ENCODE measurements around the gene COX7A2.

COX7A2 gene, protein sequence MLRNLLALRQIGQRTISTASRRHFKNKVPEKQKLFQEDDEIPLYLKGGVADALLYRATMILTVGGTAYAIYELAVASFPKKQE

DNA sequence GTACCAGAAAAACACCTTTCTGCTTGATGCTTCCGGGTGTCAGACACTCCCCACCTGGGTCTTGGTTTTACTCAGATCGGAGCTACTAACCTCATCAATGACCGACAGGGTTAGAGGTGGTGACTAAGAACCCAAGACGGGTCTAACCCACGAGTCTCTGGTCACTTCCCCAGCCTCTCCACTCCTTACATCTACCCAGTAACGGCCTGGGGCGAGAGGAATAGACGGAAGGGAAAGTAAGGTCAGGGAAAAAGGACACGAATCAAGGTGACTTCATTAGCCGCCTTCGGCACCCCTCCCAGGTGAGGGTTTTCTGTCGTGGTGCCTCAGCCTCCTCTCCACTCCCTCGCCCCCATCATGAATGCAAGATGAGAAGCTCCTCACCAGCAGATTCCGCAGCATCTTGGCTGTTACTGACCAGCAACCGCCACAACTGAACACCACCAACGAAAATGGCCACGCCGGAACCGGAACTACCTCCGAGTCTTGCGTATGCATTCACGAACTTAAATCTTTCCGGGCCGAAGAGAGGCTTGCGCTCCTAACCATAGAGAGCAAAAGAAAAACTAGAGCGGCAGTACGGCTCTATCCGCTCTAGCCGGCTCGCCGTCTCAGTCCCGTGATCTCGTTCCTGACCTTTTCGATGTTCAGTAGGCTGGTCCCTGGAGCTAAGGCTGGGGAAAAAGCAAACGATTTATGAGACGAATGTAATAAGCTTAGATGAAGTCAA, at the start of gene COX7A2:
Gene COX7A2, minus strand, starts transcription at position 469 of the 730 bp plus-strand sequence. Its CDS starts 67 bp downstream, at position 402.
- DNase-seq (ENCODE audit: low spot score), result peak; percentile 88

DNA sequence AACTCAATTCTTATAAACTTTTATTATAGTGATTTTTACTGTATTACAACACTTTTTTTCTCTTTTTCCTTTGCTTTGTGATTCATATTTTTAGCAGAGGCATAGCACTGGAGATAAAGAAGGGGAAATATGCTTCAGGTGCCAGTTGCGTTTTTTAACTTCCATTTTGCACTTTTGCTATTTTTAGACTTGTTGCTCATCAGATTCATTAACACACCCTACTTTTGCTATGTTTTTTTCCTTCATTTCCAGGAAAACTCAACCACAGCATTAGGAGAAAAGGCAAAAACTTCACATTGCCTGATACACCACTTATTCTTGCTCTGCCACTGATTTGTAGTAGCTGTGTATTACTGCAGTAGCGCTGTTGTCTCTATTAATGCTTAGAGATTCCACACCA, 49.0 kb upstream of the COX7A2 start:
- DNase-seq (ENCODE audit: low spot score), result no peak

GRCh38 chr6:75291744-75292143, 48.1 kb upstream of the COX7A2 start:
- no peak for DNase-seq (ENCODE audit: low spot score)

GRCh38 chr6:75291331-75291730, 47.7 kb upstream of the COX7A2 start:
- no peak for DNase-seq (ENCODE audit: low spot score)

- DNase-seq (ENCODE audit: low spot score), result no peak
These were observed 46.7 kb upstream of the COX7A2 start for GRCh38 chr6:75290136-75290945.

DNA sequence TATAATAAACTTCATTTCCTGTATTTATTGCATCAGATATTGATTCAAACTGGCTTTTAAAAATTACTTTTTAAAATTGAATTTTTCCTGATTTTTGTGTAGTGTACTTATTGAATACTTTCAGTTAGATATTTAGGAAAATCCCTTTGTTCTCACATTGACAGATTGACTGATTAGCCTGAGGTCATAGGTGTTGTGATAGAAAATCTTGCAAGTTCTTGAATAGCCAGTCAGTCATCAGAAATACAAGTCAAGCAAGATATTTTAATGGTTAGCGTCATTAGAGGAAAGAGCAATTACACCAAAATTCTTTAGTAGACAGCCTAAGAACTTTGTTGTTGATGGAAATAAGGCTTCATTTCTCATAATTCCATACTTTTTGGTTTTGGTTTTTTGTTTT, 44.4 kb upstream of the COX7A2 start:
- no peak for DNase-seq (ENCODE audit: low spot score)

- no peak for DNase-seq (ENCODE audit: low spot score)
These were observed 43.8 kb upstream of the COX7A2 start for GRCh38 chr6:75287424-75287823.

DNA sequence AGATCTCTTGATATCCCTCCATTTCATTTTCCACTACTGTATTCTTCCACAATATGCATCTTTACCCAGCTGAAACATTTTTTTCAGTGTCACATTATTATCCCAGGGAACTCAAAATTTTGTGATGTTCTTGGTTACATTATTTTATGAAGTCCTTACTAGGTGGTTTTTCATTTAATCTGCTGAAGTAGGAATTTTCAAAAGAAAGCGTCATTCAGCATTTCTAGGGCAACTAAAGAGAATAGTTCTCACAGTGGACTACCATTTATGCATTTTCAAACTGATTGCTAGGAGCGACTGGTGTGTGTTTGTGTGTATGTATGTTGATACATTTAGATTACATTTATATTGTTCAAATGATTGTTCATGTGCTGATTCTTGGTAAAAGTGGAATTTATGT, 43.4 kb upstream of the COX7A2 start:
- no peak for DNase-seq (ENCODE audit: low spot score)

DNA sequence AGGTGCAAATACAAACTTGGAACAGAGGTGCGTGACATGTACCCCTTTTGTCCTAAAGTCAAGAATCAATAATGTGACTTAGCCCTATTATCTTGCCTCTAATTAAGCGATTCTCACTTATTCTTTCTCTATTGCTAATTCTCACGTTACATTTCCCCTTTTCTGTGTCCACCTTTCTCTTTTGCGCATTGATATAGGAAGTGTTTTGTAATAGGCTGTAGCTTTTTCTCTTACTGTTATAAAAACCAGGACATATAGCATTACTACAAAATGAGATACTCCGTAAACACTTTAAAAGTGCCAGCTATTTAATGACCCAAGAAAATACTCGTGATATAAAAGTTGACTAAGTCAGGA, 41.7 kb upstream of the COX7A2 start:
- DNase-seq (ENCODE audit: low spot score), result no peak

DNA sequence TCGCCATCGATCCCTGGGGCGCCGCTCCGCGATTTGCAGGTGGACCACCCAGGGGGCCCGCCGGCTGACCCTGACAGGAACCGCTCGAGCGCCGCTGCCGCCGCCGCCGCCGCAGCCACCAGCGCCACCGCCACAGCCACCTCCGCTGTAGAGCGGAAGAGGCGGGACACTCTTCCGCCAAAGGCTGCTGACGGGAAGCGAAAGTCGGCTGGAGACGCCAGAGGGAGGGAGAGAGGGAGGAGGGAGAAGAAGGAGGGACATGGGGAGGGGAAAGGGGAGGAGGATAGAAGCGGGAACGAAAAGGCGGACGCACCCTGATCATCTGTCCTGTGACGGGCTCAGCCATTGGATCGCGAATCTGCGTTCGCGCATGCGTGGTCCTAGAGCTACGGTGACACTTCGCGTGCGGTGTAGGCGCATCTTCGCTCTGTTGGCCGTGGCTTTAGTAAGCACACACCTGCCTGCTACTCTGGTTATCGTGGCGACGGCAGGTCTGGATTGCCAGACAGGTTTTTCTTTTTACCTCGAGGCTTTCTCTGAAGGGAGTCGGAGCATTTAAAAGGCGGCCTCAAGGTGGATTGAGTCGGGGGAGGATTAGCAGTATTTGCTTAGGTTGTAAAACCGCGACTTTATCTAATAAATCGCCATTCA, 41.2 kb upstream of the COX7A2 start, which contains the start of gene TMEM30A:
Gene TMEM30A, minus strand, starts transcription at position 161 of the 651 bp plus-strand sequence. Its CDS starts 154 bp downstream, at position 7.
- peak; percentile 98 for DNase-seq (ENCODE audit: low spot score)

DNA sequence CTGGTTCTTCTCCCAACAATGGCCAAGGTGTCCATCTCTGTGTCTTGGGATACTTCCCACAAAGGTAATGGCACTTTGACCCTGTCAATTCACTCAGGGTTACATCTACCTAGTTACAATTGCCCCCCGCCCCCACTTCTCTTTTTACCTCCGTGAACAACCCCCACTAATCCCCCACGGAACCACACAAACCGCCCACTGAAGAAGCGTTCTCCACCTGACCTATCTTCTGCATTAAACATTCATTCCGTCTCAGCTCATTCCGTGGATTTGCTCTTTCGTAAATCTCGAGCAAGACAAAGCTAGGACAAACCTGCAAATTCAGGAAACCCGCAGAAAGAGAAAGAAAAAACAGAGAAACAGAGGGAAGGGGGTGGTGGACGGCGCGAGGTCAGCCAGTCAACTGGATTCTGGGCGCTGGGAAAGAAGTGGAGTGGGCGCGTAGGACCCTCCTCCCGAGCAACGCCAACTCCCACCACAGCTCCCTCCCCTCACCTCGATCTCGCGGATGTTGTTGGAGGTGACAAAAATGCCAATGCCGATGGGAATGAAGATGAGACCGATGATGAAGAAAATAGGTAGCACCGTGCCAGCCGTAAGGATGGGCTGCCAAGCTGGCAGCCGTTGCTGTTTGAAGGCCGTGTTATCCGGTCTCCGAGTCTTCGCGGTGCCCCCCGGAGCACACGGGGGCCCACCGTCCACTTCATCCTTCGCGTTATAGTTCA, 40.5 kb upstream of the COX7A2 start:
- no peak for DNase-seq (ENCODE audit: low spot score)

DNA sequence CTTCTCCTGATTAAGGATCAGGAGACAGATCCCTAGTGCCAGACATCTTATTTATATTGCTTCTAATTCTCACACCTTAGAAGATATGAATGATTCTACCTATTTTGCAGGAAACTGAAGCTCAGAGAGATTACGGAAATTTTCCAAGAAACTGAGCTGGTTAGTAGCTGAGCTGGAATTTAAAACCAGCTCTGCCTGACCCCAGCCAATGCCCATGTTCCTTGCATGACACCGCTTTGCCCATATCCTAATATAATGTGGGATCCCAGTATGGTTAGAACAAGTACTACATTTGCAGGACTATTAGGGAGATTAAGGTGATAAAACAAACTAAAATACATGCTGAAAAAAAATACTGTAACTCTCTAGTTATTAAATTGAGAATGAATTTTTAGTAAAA, 39.1 kb upstream of the COX7A2 start:
- DNase-seq (ENCODE audit: low spot score), result no peak

DNA sequence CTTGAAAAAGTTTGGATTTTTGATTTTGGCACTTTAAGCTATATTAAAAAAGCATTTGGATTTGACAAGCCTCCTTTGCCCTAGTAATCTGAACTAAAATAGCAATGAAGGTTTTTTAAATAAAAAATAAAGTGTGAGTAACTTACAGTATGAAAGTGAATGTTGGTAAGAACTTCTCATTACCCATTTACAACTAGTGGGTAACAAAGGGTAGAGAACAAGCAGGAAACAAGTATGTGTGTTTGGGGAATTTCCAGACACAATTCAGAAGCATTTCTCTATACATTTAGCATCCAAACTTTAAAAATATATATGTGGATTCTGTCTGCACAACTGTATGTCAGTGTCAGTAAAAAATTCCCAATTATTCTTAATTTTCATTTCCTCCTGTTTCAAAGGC, 38.1 kb upstream of the COX7A2 start:
- DNase-seq (ENCODE audit: low spot score), result no peak

DNA sequence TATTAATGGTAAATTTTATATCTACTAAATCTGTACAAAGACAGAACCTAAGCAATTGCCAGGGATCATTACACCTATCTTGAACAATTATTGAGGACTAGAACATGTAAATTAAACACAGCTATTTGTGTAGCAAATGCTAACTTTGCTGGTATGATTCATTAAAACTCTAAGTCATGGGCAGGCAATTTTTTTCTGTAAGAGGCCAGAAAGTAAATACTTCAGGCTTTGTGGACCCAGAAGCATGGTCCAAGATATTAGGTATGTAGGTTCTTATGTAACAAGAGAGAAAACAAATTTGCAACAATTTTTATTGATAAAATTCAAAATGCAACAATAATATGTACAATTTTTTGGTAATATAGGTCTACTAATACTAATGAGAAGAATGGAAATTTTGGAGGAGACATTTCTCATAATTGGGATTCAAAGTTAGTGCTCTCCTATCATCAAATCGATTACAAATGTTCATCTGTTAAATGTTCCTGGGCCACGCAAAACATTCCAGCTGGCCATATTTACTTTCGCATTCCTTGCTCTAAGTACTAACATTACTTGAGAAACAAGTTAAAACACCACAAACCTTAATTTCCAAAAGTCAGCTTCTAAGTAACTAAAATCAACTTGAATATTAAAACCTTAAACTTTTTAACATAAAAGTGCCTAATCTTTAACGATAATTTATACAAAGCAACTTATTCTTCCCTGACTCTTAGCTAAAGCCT, 36.7 kb upstream of the COX7A2 start:
- DNase-seq (ENCODE audit: low spot score), result no peak

DNA sequence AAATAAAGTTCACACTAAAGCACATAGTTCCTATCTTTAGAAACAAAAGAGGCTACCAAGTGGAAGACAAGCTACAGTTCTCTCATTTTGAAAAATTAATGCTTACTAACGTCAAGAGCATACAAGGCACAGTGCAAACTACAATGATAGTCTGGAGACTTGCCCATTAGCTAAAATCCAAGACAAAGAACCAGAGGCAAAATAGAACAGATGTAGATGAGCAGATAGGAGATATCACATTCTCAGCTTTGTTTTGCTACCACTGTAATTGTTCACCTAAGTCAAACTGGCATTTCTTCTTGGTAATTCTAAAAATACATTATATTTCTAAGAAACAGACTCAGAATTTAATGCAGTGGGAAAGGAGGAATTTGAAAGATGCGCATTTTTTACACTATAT, 35.8 kb upstream of the COX7A2 start:
- no peak for DNase-seq (ENCODE audit: low spot score)

- no peak for DNase-seq (ENCODE audit: low spot score)
These were observed 35.0 kb upstream of the COX7A2 start for GRCh38 chr6:75278474-75279077.

DNA sequence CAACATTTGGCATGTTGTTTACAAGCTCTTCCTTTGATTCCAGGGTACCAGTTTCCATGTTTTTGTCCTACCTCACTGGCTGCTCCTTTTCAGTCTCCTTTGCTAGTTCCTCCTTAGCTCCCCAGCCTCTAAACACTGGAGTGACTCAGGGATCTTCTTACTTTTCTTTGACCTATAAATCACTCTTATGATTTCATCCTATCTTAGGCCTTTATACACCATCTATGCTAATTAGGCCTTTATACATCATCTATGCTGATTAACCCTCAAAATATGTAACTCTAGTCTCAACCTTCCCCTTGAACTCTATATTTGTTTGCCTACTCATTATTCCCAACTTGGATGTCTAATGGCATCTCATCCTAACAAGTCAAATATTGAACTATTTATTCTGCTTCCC, 31.5 kb upstream of the COX7A2 start:
- DNase-seq (ENCODE audit: low spot score), result no peak

DNA sequence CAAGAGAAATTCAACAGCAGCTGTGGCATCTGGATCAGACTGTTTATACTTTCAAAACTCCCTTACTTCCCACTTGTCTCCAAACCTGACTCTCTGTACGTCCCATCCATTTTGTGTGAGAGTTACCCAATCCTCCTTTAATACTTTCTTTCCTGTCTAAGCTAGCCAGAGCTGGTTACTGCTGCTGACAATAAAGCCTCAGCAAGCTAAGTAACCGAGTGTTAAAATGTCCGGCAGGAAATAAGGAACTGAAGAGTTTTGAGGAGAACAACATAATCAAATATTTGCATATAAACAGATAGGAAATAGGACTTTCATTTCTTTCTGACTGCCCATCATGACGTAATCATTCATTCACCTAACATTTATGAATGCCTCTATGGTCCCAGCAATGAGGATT, 29.4 kb upstream of the COX7A2 start:
- DNase-seq (ENCODE audit: low spot score), result no peak

GRCh38 chr6:75272145-75272840, 28.7 kb upstream of the COX7A2 start:
- DNase-seq (ENCODE audit: low spot score), result no peak

- DNase-seq (ENCODE audit: low spot score), result no peak
These were observed 25.4 kb upstream of the COX7A2 start for GRCh38 chr6:75268988-75269354.

Data from hematopoietic multipotent progenitor cell treated with erythropoietin and hydrocortisone succinate and interleukin-3 and kit ligand, for 17 days (in vitro differentiated cells).